OCI-LY1 (cell line): Measurements from ENCODE around the gene PSMD1.

ENCODE experiments used
- H2AFZ ChIP-seq: fragments of 200-600 bp; sonication (generic), shearing (Covaris generic); 2 replicates; pipeline ENCODE4 v1.6.0; 2014; ENCODE audit warnings: antibody characterized with exemption, mild to moderate bottlenecking, low read length
- H3F3A ChIP-seq: fragments of 200-600 bp; sonication (generic), shearing (Covaris generic); 2 replicates; pipeline ENCODE4 v1.6.0; 2014; ENCODE audit warnings: mild to moderate bottlenecking, antibody characterized with exemption, low read length, moderate library complexity; ENCODE audit not compliant: insufficient read depth
- H3K27ac ChIP-seq: fragments of 200-600 bp; sonication (generic); 2 replicates; pipeline ENCODE4 v1.5.1; 2014; ENCODE audit warnings: low read length, mixed run types, mild to moderate bottlenecking, low read depth; ENCODE audit not compliant: poor library complexity, severe bottlenecking
- H3K27me3 ChIP-seq: fragments of 200-600 bp; sonication (generic); 2 replicates; pipeline ENCODE4 v1.6.0; 2014; ENCODE audit warnings: antibody characterized with exemption, mild to moderate bottlenecking, low read length, moderate library complexity; ENCODE audit not compliant: insufficient read depth
- H3K36me3 ChIP-seq: fragments of 200-600 bp; sonication (generic); 2 replicates; pipeline ENCODE4 v1.6.1; 2014; ENCODE audit warnings: mild to moderate bottlenecking, antibody characterized with exemption, low read length, moderate library complexity, mixed read lengths; ENCODE audit not compliant: insufficient read depth
- H3K4me1 ChIP-seq: fragments of 200-600 bp; sonication (generic); 2 replicates; pipeline ENCODE4 v1.5.1; 2014; ENCODE audit warnings: mild to moderate bottlenecking, low read length, moderate library complexity; ENCODE audit not compliant: insufficient read depth, severe bottlenecking
- H3K4me2 ChIP-seq: fragments of 200-600 bp; sonication (generic), shearing (Covaris generic); 2 replicates; pipeline ENCODE4 v1.6.1; 2014; ENCODE audit warnings: low read length
- H3K4me3 ChIP-seq: fragments of 200-600 bp; sonication (generic); 2 replicates; pipeline ENCODE4 v1.5.1; 2014; ENCODE audit warnings: low read length, low read depth, mild to moderate bottlenecking, mixed read lengths; ENCODE audit not compliant: poor library complexity, severe bottlenecking
- H3K79me2 ChIP-seq: fragments of 200-600 bp; shearing (Covaris generic); 2 replicates; pipeline ENCODE4 v1.6.1; 2016; ENCODE audit warnings: mixed run types, low read length, mixed read lengths; ENCODE audit not compliant: insufficient read depth
- H3K9ac ChIP-seq: fragments of 200-600 bp; sonication (generic), shearing (Covaris generic); 2 replicates; pipeline ENCODE4 v1.6.1; 2014; ENCODE audit warnings: mild to moderate bottlenecking, low read length, mixed read lengths
- H3K9me2 ChIP-seq: fragments of 200-600 bp; sonication (generic), shearing (Covaris generic); 2 replicates; pipeline ENCODE4 v1.6.1; 2014; ENCODE audit warnings: low read depth, mild to moderate bottlenecking, low read length, mixed read lengths
- H3K9me3 ChIP-seq: fragments of 200-600 bp; shearing (Covaris generic); 2 replicates; pipeline ENCODE4 v1.6.1; 2014; ENCODE audit warnings: low read length, mixed read lengths
- H4K20me1 ChIP-seq: fragments of 200-600 bp; sonication (generic), shearing (Covaris generic); 2 replicates; pipeline ENCODE4 v1.6.0; 2016; ENCODE audit warnings: mild to moderate bottlenecking, low read length; ENCODE audit not compliant: insufficient read depth
- CTCF ChIP-seq: fragments of 200-600 bp; sonication (generic), shearing (Covaris generic); IDR thresholded peaks from 2 replicates; pipeline ENCODE4 v1.5.1; 2017; ENCODE audit warnings: mild to moderate bottlenecking, antibody characterized with exemption, low read length, moderate library complexity, mixed read lengths
- EZH2 ChIP-seq: fragments of 200-600 bp; sonication (generic), shearing (Covaris generic); IDR thresholded peaks from 2 replicates; pipeline ENCODE4 v1.8.0; 2017; ENCODE audit warnings: borderline replicate concordance, mixed run types, mild to moderate bottlenecking, antibody characterized with exemption, low read length, moderate library complexity, mixed read lengths

The PSMD1 gene

GRCh38 chr2:231034291-231034882, 22.3 kb upstream of the PSMD1 start:
- Histone ChIP-seq H2AFZ (no peak overlapping the region), H3K9ac (no peak overlapping the region), H3K27me3 (no peaks in the 10 kb centered on the region), H3K79me2 (no peaks in the 10 kb centered on the region), H3K4me2 (no peak overlapping the region), H3F3A (no peaks in the 10 kb centered on the region), H3K4me1 (peaks cover 10% of the 10 kb centered on the region), H3K36me3 (no peaks in the 10 kb centered on the region), H3K9me3 (no peaks in the 10 kb centered on the region), H3K27ac (no peak overlapping the region), H3K4me3 (no peak overlapping the region), H3K9me2 (no peaks in the 10 kb centered on the region), H4K20me1 (no peaks in the 10 kb centered on the region)
- TF ChIP-seq CTCF: no peak
- no peak for TF ChIP-seq EZH2

- Histone ChIP-seq H3K9me3 (no peaks in the 10 kb centered on the region), H3K27me3 (no peaks in the 10 kb centered on the region)
- TF ChIP-seq EZH2 (no peak), CTCF (no peak)
Observed at GRCh38 chr2:231036131-231036530, 20.5 kb upstream of the PSMD1 start.

GRCh38 chr2:231036578-231037106, 20.0 kb upstream of the PSMD1 start:
- Histone ChIP-seq H2AFZ (no peak overlapping the region), H3K9me2 (no peaks in the 10 kb centered on the region), H3K27ac (no peak overlapping the region), H3K4me2 (no peak overlapping the region), H3K27me3 (0 out of 2 replicates have a peak, but pooled peaks cover under 1% of the 10 kb centered on the region), H3K4me1 (peaks cover 10% of the 10 kb centered on the region), H4K20me1 (no peaks in the 10 kb centered on the region), H3K36me3 (no peaks in the 10 kb centered on the region), H3K9ac (no peak overlapping the region), H3K4me3 (no peak overlapping the region), H3F3A (no peaks in the 10 kb centered on the region), H3K9me3 (no peaks in the 10 kb centered on the region), H3K79me2 (no peaks in the 10 kb centered on the region)
- TF ChIP-seq EZH2 (no peak), CTCF (no peak)

More at GRCh38 chr2:231036131-231036530, 20.5 kb upstream of the PSMD1 start:
- Histone ChIP-seq H3K4me3 (no peak overlapping the region), H3K27ac (no peak overlapping the region), H3K4me1 (peaks cover 10% of the 10 kb centered on the region), H3K4me2 (no peak overlapping the region), H3K79me2 (no peaks in the 10 kb centered on the region), H3K36me3 (no peaks in the 10 kb centered on the region), H3K9me2 (no peaks in the 10 kb centered on the region), H2AFZ (no peak overlapping the region), H3K9ac (no peak overlapping the region), H3F3A (no peaks in the 10 kb centered on the region), H4K20me1 (no peaks in the 10 kb centered on the region)
